ENCODE results near the gene TRIM17. TPM values are rescaled to one million over a fixed set of nuclear protein-coding genes. Genes with fewer than 3 reads are reported as not detected.

TRIM17 gene
- total RNA-seq, 4 donors from 2014 or later: not detected

- Histone ChIP-seq H3K27ac (replicated peaks in 1 of 4) (no peak overlapping the region), H3K4me1 (peaks cover 18 to 33% (median 32%) of the 10 kb centered on the region in 4 donors), H3K9me3 (no peaks in the 10 kb centered on the region), H3K4me3 (no peak overlapping the region), H3K36me3 (peaks cover 0 to 10% (median 0%) of the 10 kb centered on the region in 4 donors), H3K27me3 (no peaks in the 10 kb centered on the region)
- TF ChIP-seq EP300 (IDR thresholded peaks at IDR 0.05) (no peak), CTCF (IDR thresholded peaks at IDR 0.05) (no peak), POLR2A (IDR thresholded peaks at IDR 0.05; ENCODE audit: low read depth) (no peak), POLR2AphosphoS5 (IDR thresholded peaks at IDR 0.05) (no peak)
- 85% methylated on average over 7 of the region's 8 CpGs for WGBS
- intact Hi-C loops (cut with DNase I): no loop called here
- no peak for DNase-seq (ENCODE audit: extremely low spot score)
These were observed 37.0 kb downstream of the TRIM17 start for GRCh38 chr1:228379666-228380065.

GRCh38 chr1:228378873-228379460 is 37.7 kb downstream of the TRIM17 start:
- peak in 1 of 2 donors; percentile 1 for TF ChIP-seq POLR2AphosphoS5 (IDR thresholded peaks at IDR 0.05)
- TF ChIP-seq EP300 (IDR thresholded peaks at IDR 0.05): no peak
- Histone ChIP-seq H3K27ac (replicated peaks in 1 of 4) (peak overlapping the region; percentile 28 to 80 (median 58)), H3K4me3 (peak overlapping the region; percentile 56 to 62 (median 60)), H3K27me3 (no peaks in the 10 kb centered on the region), H3K36me3 (peaks cover 0 to 10% (median 0%) of the 10 kb centered on the region in 4 donors), H3K9me3 (no peaks in the 10 kb centered on the region), H3K4me1 (peaks cover 25 to 40% (median 38%) of the 10 kb centered on the region in 4 donors)
- intact Hi-C loops (cut with DNase I): no loop called here
- DNase-seq (ENCODE audit: extremely low spot score): no peak
- 4% methylated on average over 47 of the region's 48 CpGs for WGBS

DNA sequence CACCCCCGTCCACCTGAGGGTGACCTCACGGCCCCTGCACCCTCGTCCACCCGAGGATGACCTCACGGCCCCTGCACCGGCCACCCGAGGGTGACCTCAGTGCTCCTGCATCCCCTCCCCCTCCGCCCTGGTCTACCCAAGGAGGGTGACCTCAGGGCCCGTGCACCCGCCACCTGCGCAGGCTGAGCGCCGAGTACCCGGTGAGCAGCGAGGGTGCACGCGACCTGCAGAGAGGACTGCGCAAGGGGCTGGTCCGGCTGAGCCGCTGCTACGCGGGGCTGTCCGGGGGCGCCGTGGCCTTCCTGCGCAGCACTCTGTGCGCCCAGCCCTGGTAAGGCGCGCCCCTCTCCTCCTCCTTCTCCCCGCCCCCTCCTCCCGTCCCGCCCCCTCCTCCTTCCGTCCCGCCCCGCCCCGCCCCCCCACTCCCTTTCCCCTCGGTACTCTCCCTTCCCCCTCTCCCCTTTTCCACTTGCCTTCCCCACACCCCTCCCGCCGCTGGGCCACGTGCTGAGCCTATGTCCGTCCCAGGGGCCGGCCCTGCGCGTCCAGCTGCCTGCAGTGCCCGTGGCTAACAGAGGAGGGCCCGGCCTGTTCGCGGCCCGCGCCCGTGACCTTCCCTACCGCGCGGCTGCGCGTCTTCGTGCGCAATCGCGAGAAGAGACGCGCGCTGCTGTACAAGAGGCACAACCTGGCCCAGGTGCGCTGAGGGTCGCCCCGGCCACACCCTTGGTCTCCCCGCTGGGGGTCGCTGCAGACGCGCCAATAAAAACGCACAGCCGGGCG is 38.4 kb downstream of the TRIM17 start:
- DNase-seq (ENCODE audit: extremely low spot score): no peak
- Histone ChIP-seq H3K4me3 (peak overlapping the region; percentile 56 to 62 (median 60)), H3K36me3 (peaks cover 0 to 10% (median 0%) of the 10 kb centered on the region in 4 donors), H3K27ac (replicated peaks in 1 of 4) (peak overlapping the region; percentile 28 to 80 (median 58)), H3K4me1 (peaks cover 31 to 42% (median 38%) of the 10 kb centered on the region in 4 donors), H3K27me3 (no peaks in the 10 kb centered on the region), H3K9me3 (no peaks in the 10 kb centered on the region)
- TF ChIP-seq POLR2AphosphoS5 (IDR thresholded peaks at IDR 0.05): peak; percentile 30 to 38
- TF ChIP-seq CTCF (IDR thresholded peaks at IDR 0.05): peak; percentile 41 to 54 (median 43)
- TF ChIP-seq POLR2A (IDR thresholded peaks at IDR 0.05; ENCODE audit: low read depth): no peak
- TF ChIP-seq EP300 (IDR thresholded peaks at IDR 0.05): no peak
- intact Hi-C loops (cut with DNase I): no loop called here
- WGBS: 12% methylated on average over 27 of the region's 73 CpGs

DNA sequence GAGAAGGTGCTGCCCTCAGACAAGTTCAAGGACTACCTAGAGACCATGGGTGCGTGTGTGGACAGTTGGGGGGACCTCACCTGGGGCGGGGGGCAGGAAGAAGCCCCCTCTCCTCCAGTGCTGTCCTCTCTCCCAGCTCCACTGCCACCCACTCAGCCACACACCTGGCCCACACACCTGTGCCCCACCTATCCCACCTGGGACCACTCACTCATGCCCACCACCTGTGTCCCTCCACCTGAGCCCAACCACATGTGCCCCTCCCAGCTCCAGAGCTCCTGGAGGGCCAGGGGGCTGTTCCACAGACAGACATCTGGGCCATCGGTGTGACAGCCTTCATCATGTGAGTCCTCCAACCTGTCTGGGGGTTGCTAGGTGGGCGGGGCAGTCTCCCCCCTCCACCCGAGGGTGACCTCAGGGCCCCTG is 39.0 kb downstream of the TRIM17 start:
- intact Hi-C loops (cut with DNase I): no loop called here
- no peak for DNase-seq (ENCODE audit: extremely low spot score)
- H3K9me3 ChIP-seq: no peaks in the 10 kb centered on the region
- peaks cover 31 to 48% (median 38%) of the 10 kb centered on the region in 4 donors for H3K4me1 ChIP-seq
- TF ChIP-seq POLR2AphosphoS5 (IDR thresholded peaks at IDR 0.05) (no peak), CTCF (IDR thresholded peaks at IDR 0.05) (no peak), POLR2A (IDR thresholded peaks at IDR 0.05; ENCODE audit: low read depth) (no peak), EP300 (IDR thresholded peaks at IDR 0.05) (no peak)
- peak overlapping the region; percentile 28 to 80 (median 58) for H3K27ac ChIP-seq (replicated peaks in 1 of 4)
- peak overlapping the region; percentile 56 to 62 (median 60) for H3K4me3 ChIP-seq
- no peaks in the 10 kb centered on the region for H3K27me3 ChIP-seq
- peaks cover 0 to 10% (median 0%) of the 10 kb centered on the region in 4 donors for H3K36me3 ChIP-seq
- 61% methylated on average over 2 of the region's 5 CpGs for WGBS
